Esophagus muscularis mucosa (tissue), 4 donors: ENCODE measurements around the gene TRIM38. TPM values are rescaled to one million over a fixed set of nuclear protein-coding genes. Genes with fewer than 3 reads are reported as not detected.
"Not testable (repeated sequence)": the region's sequence is repeated elsewhere in the genome, so short reads cannot be mapped to it uniquely, and the experiment has no call there.

Experiments
- DNase-seq: peaks from one replicate; pipeline ENCODE4 v3.0.0-alpha.2; 2017; ENCODE audit errors: extremely low spot score
- H3K27ac ChIP-seq, 4 donors: fragments of 200-600 bp; sonication (generic); replicated peaks in 1 of 4; 1 replicate in 3 of 4; 2 replicates in 1 of 4; pipeline ENCODE4 v1.5.1; 2016 to 2019; ENCODE audit warnings: mild to moderate bottlenecking in 1 of 4
- H3K27me3 ChIP-seq, 4 donors: fragments of 200-600 bp; sonication (generic); one replicate each; pipeline versions ENCODE4 v1.5.1 to v1.6.0; 2016 to 2019
- H3K36me3 ChIP-seq, 4 donors: fragments of 200-600 bp; sonication (generic); one replicate each; pipeline ENCODE4 v1.5.1; 2016 to 2019
- H3K4me1 ChIP-seq, 4 donors: fragments of 200-600 bp; sonication (generic); one replicate each; pipeline ENCODE4 v1.5.1; 2016 to 2019
- H3K4me3 ChIP-seq, 4 donors: fragments of 200-600 bp; sonication (generic); 1 replicate in 2 of 4; 2 replicates in 2 of 4; pipeline ENCODE4 v1.5.1; 2016 to 2019; ENCODE audit warnings: mild to moderate bottlenecking in 4 of 4, moderate library complexity in 1 of 4
- H3K9me3 ChIP-seq, 4 donors: fragments of 200-600 bp; sonication (generic); 1 replicate in 3 of 4; 2 replicates in 1 of 4; pipeline ENCODE4 v1.5.1; 2016 to 2019
- CTCF ChIP-seq, 3 experiments: fragments of 200-600 bp in 2 of 3; fragments of 450-650 bp in 1 of 3; sonication (generic) in 2 of 3; IDR thresholded peaks; one replicate each; pipeline ENCODE4 v1.5.1; 2017 to 2019; ENCODE audit warnings: antibody characterized with exemption in 3 of 3, mild to moderate bottlenecking in 2 of 3, moderate library complexity in 1 of 3
- EP300 ChIP-seq: sonication (generic); formaldehyde crosslinking; IDR thresholded peaks from one replicate; pipeline ENCODE4 v1.6.1; 2017; ENCODE audit warnings: antibody characterized with exemption
- POLR2A ChIP-seq: fragments of 450-650 bp; IDR thresholded peaks from one replicate; pipeline ENCODE4 v1.6.1; 2017; ENCODE audit warnings: antibody characterized with exemption, moderate library complexity, mild to moderate bottlenecking, low read depth
- POLR2AphosphoS5 ChIP-seq, 2 donors: sonication (generic); formaldehyde crosslinking; IDR thresholded peaks; one replicate each; pipeline ENCODE4 v1.6.1; 2017; ENCODE audit warnings: antibody characterized with exemption in 2 of 2
- WGBS: methylation state at CpG from one replicate; pipeline ENCODE4 v1.1.5; 2018; 5-methylcytosine and 5-hydroxymethylcytosine counted together
- intact Hi-C: fragments of 100-400 bp; cut with DNase I; formaldehyde crosslinking; loops from one replicate; pipeline ENCODE4 v1.15.1; 2023
- total RNA-seq, 4 donors: library from RNA; depleted of rRNA; stranded (reverse); fragments of >200 nt; gene quantifications; one replicate each; pipeline versions ENCODE4 v1.1.0 to v1.2.1, GENCODE V29; 2016

TRIM38 gene
- total RNA-seq, 4 donors from 2014 or later = 5.3 to 6.4 (median 5.9) TPM

- no peak overlapping the region for H3K27ac ChIP-seq
- no peak for DNase-seq
- H3K9me3 ChIP-seq = no peaks in the 10 kb centered on the region
- no peaks in the 10 kb centered on the region for H3K27me3 ChIP-seq
- intact Hi-C loops = loop anchor here (5.0 kb wide), 2 partner anchors 216 to 281 kb away; no protein-coding TSS in a partner anchor
- no peaks in the 10 kb centered on the region for H3K4me1 ChIP-seq
- TF ChIP-seq POLR2AphosphoS5 (IDR thresholded peaks at IDR 0.05) = peak in 1 of 2 donors; percentile 18
- TF ChIP-seq POLR2A = no peak
- TF ChIP-seq EP300 = no peak
- TF ChIP-seq CTCF (IDR thresholded peaks at IDR 0.05) = peak; percentile 76 to 90 (median 79)
- no peak overlapping the region for H3K4me3 ChIP-seq
- WGBS = 1% methylated on average over 3 of the region's 3 CpGs
- peaks cover 5 to 39% (median 21%) of the 10 kb centered on the region in 4 donors for H3K36me3 ChIP-seq
These were observed 40.6 kb downstream of the TRIM38 start for GRCh38 chr6:26003102-26003694.

- H3K36me3 ChIP-seq = peaks cover 0 to 10% (median 3%) of the 10 kb centered on the region in 4 donors
- no peaks in the 10 kb centered on the region for H3K27me3 ChIP-seq
- no peak overlapping the region for H3K27ac ChIP-seq
- no peak for TF ChIP-seq POLR2AphosphoS5 (IDR thresholded peaks at IDR 0.05)
- TF ChIP-seq CTCF (IDR thresholded peaks at IDR 0.05) = no peak
- TF ChIP-seq EP300 = no peak
- no peak for TF ChIP-seq POLR2A
- H3K4me1 ChIP-seq = no peaks in the 10 kb centered on the region
- H3K4me3 ChIP-seq = no peak overlapping the region
- H3K9me3 ChIP-seq = no peaks in the 10 kb centered on the region
- no peak for DNase-seq
- intact Hi-C loops = no loop called here
These were observed 43.7 kb downstream of the TRIM38 start for GRCh38 chr6:26006086-26006939.

GRCh38 chr6:26006940-26007305 lies 44.3 kb downstream of the TRIM38 start:
- 61% methylated on average over 1 of the region's 1 CpG for WGBS
- intact Hi-C loops, H3K9me3 ChIP-seq, H3K27ac ChIP-seq, H3K4me3 ChIP-seq, H3K36me3 ChIP-seq, H3K4me1 ChIP-seq, DNase-seq, H3K27me3 ChIP-seq: not testable (repeated sequence)

GRCh38 chr6:26008470-26008869 lies 45.9 kb downstream of the TRIM38 start:
- Histone ChIP-seq H3K27ac (no peak overlapping the region), H3K4me1 (no peaks in the 10 kb centered on the region), H3K9me3 (no peaks in the 10 kb centered on the region), H3K36me3 (peaks cover 0 to 6% (median 3%) of the 10 kb centered on the region in 4 donors), H3K4me3 (no peak overlapping the region), H3K27me3 (no peaks in the 10 kb centered on the region)
- WGBS = 60% methylated on average over 3 of the region's 3 CpGs
- no peak for DNase-seq
- TF ChIP-seq CTCF (IDR thresholded peaks at IDR 0.05) (no peak), EP300 (no peak), POLR2AphosphoS5 (IDR thresholded peaks at IDR 0.05) (no peak), POLR2A (no peak)
- intact Hi-C loops = no loop called here

- intact Hi-C loops = loop anchor here (10.0 kb wide), 1 partner anchor 1125 kb away; a partner anchor contains a TSS
- WGBS = 80% methylated on average over 4 of the region's 4 CpGs
- DNase-seq = no peak
- Histone ChIP-seq H3K27ac (no peak overlapping the region), H3K4me3 (no peak overlapping the region), H3K9me3 (no peaks in the 10 kb centered on the region), H3K4me1 (no peaks in the 10 kb centered on the region), H3K27me3 (no peaks in the 10 kb centered on the region), H3K36me3 (no peaks in the 10 kb centered on the region)
- TF ChIP-seq EP300 (no peak), POLR2AphosphoS5 (IDR thresholded peaks at IDR 0.05) (no peak), POLR2A (no peak), CTCF (IDR thresholded peaks at IDR 0.05) (no peak)
These were observed 47.2 kb downstream of the TRIM38 start for GRCh38 chr6:26009817-26010216.
